Natural killer cell (primary cell): ENCODE results near the gene SLC25A44. TPM values are rescaled to one million over a fixed set of nuclear protein-coding genes. Genes with fewer than 3 reads are reported as not detected.

Experiments used
- ATAC-seq, 3 donors: fragments of 150-1000 bp in 2 of 3; fragments of 200-7000 bp in 1 of 3; cut with Tn5 transposase; 1 replicate in 1 of 3; 2 replicates in 2 of 3; pipeline ENCODE4 v1.10.0; 2021; ENCODE audit warnings: mild to moderate bottlenecking in 2 of 3, moderate library complexity in 2 of 3
- DNase-seq, 2 donors: peaks; one replicate each; pipeline versions ENCODE4 v3.0.0 to v3.0.0-alpha.2; 2013 to 2021; ENCODE audit warnings: mixed read lengths in 1 of 2
- H3K27ac ChIP-seq: one replicate; pipeline ENCODE4 v1.5.1; 2013; ENCODE audit warnings: mild to moderate bottlenecking, low read length
- H3K27me3 ChIP-seq: one replicate; pipeline ENCODE4 v1.6.1; 2013; ENCODE audit warnings: low read length; ENCODE audit not compliant: control insufficient read depth, insufficient read depth
- H3K36me3 ChIP-seq: one replicate; pipeline ENCODE4 v1.6.1; 2013; ENCODE audit warnings: low read length; ENCODE audit not compliant: control insufficient read depth, insufficient read depth
- H3K4me1 ChIP-seq: one replicate; pipeline ENCODE4 v1.6.1; 2013; ENCODE audit warnings: low read length; ENCODE audit not compliant: control insufficient read depth, insufficient read depth
- H3K4me3 ChIP-seq: one replicate; pipeline ENCODE4 v1.5.1; 2013; ENCODE audit warnings: low read length
- H3K9me3 ChIP-seq: one replicate; pipeline ENCODE4 v1.6.1; 2013; ENCODE audit warnings: low read length; ENCODE audit not compliant: control insufficient read depth, insufficient read depth
- H3K27ac Mint-ChIP-seq, 2 donors: one replicate each; pipeline ENCODE4 v1.8.0; 2022; ENCODE audit warnings: mild to moderate bottlenecking in 2 of 2, mixed read lengths in 2 of 2, moderate library complexity in 1 of 2
- H3K27me3 Mint-ChIP-seq, 2 donors: one replicate each; pipeline ENCODE4 v1.8.0; 2022; ENCODE audit warnings: low read depth in 2 of 2, mixed read lengths in 2 of 2
- H3K36me3 Mint-ChIP-seq: one replicate; pipeline ENCODE4 v1.8.0; 2022; ENCODE audit warnings: mixed read lengths
- H3K4me1 Mint-ChIP-seq, 2 donors: one replicate each; pipeline ENCODE4 v1.8.0; 2022; ENCODE audit warnings: mixed read lengths in 2 of 2
- H3K4me3 Mint-ChIP-seq: one replicate; pipeline ENCODE4 v1.8.0; 2022; ENCODE audit warnings: mild to moderate bottlenecking, moderate library complexity, mixed read lengths
- H3K9me3 Mint-ChIP-seq, 2 donors: one replicate each; pipeline ENCODE4 v1.8.0; 2022; ENCODE audit warnings: mixed read lengths in 2 of 2
- CTCF ChIP-seq: fragments of 200-600 bp; IDR thresholded peaks from one replicate; pipeline ENCODE4 v1.8.0; 2022; ENCODE audit warnings: antibody characterized with exemption
- WGBS: methylation state at CpG from one replicate; pipeline ENCODE4 v1.1.7; 2013; ENCODE audit warnings: missing lambda C conversion rate; ENCODE audit not compliant: insufficient coverage; 5-methylcytosine and 5-hydroxymethylcytosine counted together
- intact Hi-C: fragments of 100-400 bp; cut with micrococcal nuclease; formaldehyde crosslinking; loops from one replicate; pipeline ENCODE4 v1.14.2; 2022
- total RNA-seq, 4 donors: library from RNA; stranded (reverse); fragments of 120-200 nt in 1 of 4; gene quantifications; one replicate each; pipeline versions ENCODE4 v1.2.3 to v1.2.4, GENCODE V29; 2013 to 2022

The SLC25A44 gene
- total RNA-seq, 3 donors from 2014 or later (not counting 1 experiment from before 2014, with no cell fraction given), result 17.1 to 49.2 (median 22.0) TPM

- 54% methylated on average over 3 of the region's 3 CpGs for WGBS
- H3K9me3 ChIP-seq, result no peaks in the 10 kb centered on the region
- Mint-ChIP-seq H3K4me1 (peaks cover 0 to 5% of the 10 kb centered on the region in 2 donors), H3K36me3 (no peaks in the 10 kb centered on the region), H3K4me3 (no peak overlapping the region), H3K27ac (no peak overlapping the region), H3K27me3 (no peaks in the 10 kb centered on the region), H3K9me3 (no peaks in the 10 kb centered on the region)
- TF ChIP-seq CTCF, result no peak
- no peak for DNase-seq
- no peaks in the 10 kb centered on the region for H3K27me3 ChIP-seq
- H3K36me3 ChIP-seq, result peaks cover 61% of the 10 kb centered on the region
- no peaks in the 10 kb centered on the region for H3K4me1 ChIP-seq
- no peak for ATAC-seq
- intact Hi-C loops, result no loop called here
- no peak overlapping the region for H3K27ac ChIP-seq
- H3K4me3 ChIP-seq, result no peak overlapping the region
Observed at GRCh38 chr1:156251527-156251926, 57.6 kb downstream of the SLC25A44 start.

- H3K27ac Mint-ChIP-seq, result peak overlapping the region in 1 of 2 donors; percentile 11
- WGBS, result 98% methylated on average over 3 of the region's 3 CpGs
Observed at GRCh38 chr1:156253634-156254033, 59.7 kb downstream of the SLC25A44 start.

GRCh38 chr1:156257711-156258110 lies 63.8 kb downstream of the SLC25A44 start:
- DNase-seq (no peak), ATAC-seq (peak; percentile 18 to 72 (median 30))
- no peaks in the 10 kb centered on the region for H3K27me3 ChIP-seq
- peaks cover 15% of the 10 kb centered on the region for H3K36me3 Mint-ChIP-seq
- H3K4me1 Mint-ChIP-seq, result peaks cover 7 to 9% of the 10 kb centered on the region in 2 donors
- no peak overlapping the region for H3K27ac ChIP-seq
- H3K4me3 Mint-ChIP-seq, result no peak overlapping the region
- intact Hi-C loops, result no loop called here
- 79% methylated on average over 2 of the region's 2 CpGs for WGBS
- no peak overlapping the region for H3K4me3 ChIP-seq
- no peak for TF ChIP-seq CTCF
- H3K27me3 Mint-ChIP-seq, result no peaks in the 10 kb centered on the region
- no peaks in the 10 kb centered on the region for H3K9me3 ChIP-seq
- peak overlapping the region; percentile 44 to 64 for H3K27ac Mint-ChIP-seq
- peaks cover 74% of the 10 kb centered on the region for H3K36me3 ChIP-seq
- H3K4me1 ChIP-seq, result no peaks in the 10 kb centered on the region
- H3K9me3 Mint-ChIP-seq, result no peaks in the 10 kb centered on the region

More at GRCh38 chr1:156253634-156254033, 59.7 kb downstream of the SLC25A44 start:
- intact Hi-C loops, result no loop called here
- Histone ChIP-seq H3K36me3 (peaks cover 78% of the 10 kb centered on the region), H3K4me1 (no peaks in the 10 kb centered on the region), H3K9me3 (no peaks in the 10 kb centered on the region), H3K27me3 (no peaks in the 10 kb centered on the region), H3K27ac (no peak overlapping the region), H3K4me3 (no peak overlapping the region)
- Mint-ChIP-seq H3K36me3 (no peaks in the 10 kb centered on the region), H3K4me1 (peaks cover 9 to 12% of the 10 kb centered on the region in 2 donors), H3K27me3 (no peaks in the 10 kb centered on the region), H3K4me3 (no peak overlapping the region), H3K9me3 (no peaks in the 10 kb centered on the region)
- ATAC-seq (no peak), DNase-seq (no peak)
- TF ChIP-seq CTCF, result no peak

GRCh38 chr1:156258859-156259258 lies 65.0 kb downstream of the SLC25A44 start:
- H3K27me3 Mint-ChIP-seq, result no peaks in the 10 kb centered on the region
- no peak for TF ChIP-seq CTCF
- Histone ChIP-seq H3K36me3 (peaks cover 73% of the 10 kb centered on the region), H3K4me3 (no peak overlapping the region), H3K27me3 (no peaks in the 10 kb centered on the region), H3K9me3 (no peaks in the 10 kb centered on the region), H3K27ac (no peak overlapping the region), H3K4me1 (no peaks in the 10 kb centered on the region)
- 94% methylated on average over 8 of the region's 8 CpGs for WGBS
- intact Hi-C loops, result no loop called here
- no peak for DNase-seq
- H3K4me1 Mint-ChIP-seq, result peaks cover 7 to 9% of the 10 kb centered on the region in 2 donors
- ATAC-seq, result no peak
- peaks cover 15% of the 10 kb centered on the region for H3K36me3 Mint-ChIP-seq
- no peaks in the 10 kb centered on the region for H3K9me3 Mint-ChIP-seq
- H3K4me3 Mint-ChIP-seq, result no peak overlapping the region
- no peak overlapping the region for H3K27ac Mint-ChIP-seq
